Right ventricle myocardium inferior (tissue), 1 donor: ENCODE measurements around the gene CTU1. TPM values are rescaled to one million over a fixed set of nuclear protein-coding genes. Genes with fewer than 3 reads are reported as not detected.

Experiments used
- ATAC-seq: fragments of 200-7000 bp; cut with Tn5 transposase; one replicate; pipeline ENCODE4 v1.9.1; 2020; ENCODE audit warnings: mild to moderate bottlenecking, moderate library complexity
- DNase-seq: peaks from one replicate; pipeline ENCODE4 v3.0.0; 2021; ENCODE audit errors: missing footprints
- intact Hi-C: fragments of 100-400 bp; cut with DNase I; formaldehyde crosslinking; loops from one replicate; pipeline ENCODE4 v1.11.0; 2022
- total RNA-seq: library from RNA; stranded (reverse); fragmentation: NEBNext Ultra II Directional; extraction: Animal tissue kit (Norgen Biotek cat#: 25700); gene quantifications from one replicate; pipeline ENCODE4 v1.2.1, GENCODE V29; 2021
- donor health status: DM: no; HTN: yes; CAD: no; lungs with severe emphysema.

The CTU1 gene
- total RNA-seq, 1 donor from 2014 or later = 5.2 TPM

DNA sequence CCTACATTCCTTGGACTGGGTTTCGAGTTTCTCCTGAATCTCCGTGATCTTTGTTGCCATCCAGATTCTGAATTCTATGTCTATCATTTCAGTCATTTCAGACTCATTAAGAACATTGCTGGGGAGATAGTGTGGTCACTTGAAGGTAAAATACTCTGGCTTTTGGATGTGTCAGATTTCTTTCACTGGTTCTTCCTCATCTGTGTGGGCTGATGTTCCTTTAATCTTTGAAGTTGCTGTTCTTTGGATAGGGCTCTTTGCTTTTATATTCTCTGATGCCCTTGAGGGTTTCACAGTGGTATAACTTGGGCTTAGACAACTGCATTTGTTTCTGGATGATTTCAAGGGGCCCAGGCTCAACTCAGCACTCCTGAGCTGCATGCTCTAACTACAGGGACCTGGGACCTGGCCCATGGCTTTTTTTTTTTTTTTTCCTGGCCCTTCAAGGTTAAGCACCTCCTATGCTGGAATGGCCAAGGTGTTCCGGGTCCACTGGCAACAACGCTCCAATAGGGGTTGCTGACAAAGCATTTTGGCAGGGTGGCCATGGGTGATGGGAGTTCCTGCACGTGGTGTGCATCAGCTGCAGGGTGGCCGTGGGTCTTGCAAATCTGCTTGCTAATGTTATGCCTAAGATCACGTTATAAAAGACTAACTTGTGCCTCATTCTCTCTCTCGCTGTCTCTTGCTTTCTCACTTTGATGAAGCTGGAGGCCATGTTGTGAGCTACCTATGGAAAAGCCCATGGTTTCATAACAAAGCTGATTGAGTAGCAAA, 28.0 kb upstream of the CTU1 start:
- DNase-seq (no peak), ATAC-seq (no peak)
- intact Hi-C loops = no loop called here

DNA sequence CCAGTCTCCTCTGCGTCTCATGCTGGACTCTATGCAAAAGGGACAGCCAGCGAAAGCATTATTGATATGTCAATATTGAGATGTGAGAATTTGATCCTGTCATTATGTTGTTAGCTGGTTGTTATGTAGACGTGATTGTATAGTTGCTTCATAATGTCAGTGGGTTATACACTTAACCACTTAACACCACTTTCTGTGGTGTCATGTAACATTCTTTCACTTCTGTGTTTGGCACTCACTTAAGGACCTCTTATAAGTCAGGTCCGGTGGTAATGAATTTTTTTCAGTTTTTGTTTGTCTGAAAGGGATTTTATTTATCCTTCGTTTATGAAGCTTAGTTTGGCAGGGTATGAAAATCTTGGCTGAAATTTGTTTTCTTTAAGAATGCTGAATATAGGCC, 26.8 kb upstream of the CTU1 start:
- intact Hi-C loops = no loop called here
- no peak for DNase-seq
- ATAC-seq = no peak

DNA sequence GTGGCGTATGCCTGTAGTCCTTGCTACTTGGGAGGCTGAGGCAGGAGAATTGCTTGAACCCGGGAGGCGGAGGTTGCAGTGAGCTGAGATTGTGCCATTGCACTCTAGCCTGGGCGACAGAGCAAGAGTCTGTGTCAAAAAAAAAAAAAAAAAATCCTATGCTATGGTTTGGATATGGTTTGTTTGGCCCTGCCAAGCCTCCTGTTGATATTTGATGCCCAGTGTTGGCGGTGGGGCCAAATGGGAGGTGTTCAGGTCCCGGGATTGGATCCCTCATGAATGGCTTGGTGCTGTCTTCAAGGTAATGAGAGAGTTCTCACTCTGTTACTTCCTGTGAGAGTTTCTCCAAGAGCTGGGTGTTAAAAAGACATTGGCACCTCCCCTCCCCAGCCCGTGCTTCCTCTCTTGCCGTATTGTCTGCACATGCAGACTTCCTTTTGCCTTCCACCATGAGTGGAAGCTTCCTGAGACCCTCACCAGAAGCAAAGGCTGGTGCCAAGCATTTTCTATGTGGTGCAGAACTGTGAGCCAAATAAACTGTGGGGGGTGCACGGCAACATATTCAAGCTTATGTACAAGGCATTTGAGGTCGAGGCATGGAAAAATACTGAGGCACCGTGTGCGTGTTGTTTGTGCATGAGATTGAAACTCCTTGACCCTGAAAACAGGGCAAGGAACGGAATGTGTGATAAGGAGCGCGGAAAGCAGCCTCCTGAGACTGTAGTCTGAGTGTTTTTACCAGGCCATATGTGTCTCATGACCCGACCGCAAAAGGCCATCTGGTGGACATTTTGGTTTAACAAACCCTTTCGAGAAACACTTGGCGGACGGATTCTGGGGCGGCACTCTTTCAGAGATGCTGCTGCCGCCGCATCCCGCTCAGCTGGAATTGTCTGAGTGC, 23.8 kb upstream of the CTU1 start:
- ATAC-seq (peak; percentile 83), DNase-seq (peak; percentile 78)
- intact Hi-C loops = no loop called here

DNA sequence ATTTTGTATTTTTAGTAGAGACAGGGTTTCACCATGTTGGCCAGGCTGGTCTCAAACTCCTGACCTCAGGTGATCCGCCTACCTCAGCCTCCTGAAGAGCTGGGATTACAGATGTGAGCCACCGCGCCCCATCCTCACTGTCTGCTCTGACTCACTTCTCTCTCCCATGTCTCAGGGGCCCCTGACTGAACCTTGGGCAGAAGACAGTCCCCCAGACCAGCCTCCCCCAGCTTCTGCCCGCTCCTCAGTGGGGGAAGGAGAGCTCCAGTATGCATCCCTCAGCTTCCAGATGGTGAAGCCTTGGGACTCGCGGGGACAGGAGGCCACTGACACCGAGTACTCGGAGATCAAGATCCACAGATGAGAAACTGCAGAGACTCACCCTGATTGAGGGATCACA, 21.5 kb upstream of the CTU1 start:
- intact Hi-C loops = no loop called here
- ATAC-seq (no peak), DNase-seq (no peak)

DNA sequence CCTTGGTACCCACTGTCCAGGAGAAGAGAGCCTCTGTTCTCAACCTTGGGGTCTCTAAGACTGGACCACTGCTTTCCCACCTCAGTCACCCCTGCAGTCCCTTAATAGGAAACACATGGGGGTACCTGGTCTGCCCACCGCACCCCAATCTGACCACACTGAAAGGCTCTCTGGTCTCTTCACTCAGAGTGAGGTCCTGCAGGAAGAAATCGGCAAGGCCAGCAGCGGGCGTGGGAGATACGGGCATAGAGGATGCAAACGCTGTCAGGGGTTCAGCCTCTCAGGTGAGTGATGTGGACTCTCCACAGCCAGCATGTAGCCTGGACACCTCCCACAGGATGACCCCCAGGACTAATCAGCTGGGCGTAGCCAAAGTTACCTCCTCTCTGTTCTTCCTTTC, 20.0 kb upstream of the CTU1 start:
- DNase-seq (no peak), ATAC-seq (no peak)
- intact Hi-C loops = no loop called here

DNA sequence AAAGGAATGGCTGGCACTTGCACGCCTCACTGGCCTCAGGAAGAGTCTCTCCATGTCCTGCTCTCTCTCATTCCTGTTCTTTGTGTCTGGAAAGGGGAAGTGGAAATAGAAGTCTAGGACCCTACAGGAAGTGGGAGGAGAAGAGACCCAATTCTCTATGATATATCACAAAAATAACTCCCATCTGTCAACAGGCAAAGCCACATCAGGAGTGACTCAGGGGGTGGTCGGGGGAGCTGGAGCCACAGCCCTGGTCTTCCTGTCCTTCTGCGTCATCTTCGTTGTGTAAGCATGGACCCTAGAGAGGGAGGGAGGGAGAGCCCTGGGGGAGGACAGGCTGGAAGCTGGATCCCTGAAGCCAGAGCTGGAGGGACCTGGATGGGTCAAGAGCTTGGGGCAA, 19.5 kb upstream of the CTU1 start:
- ATAC-seq = peak; percentile 8
- intact Hi-C loops = no loop called here
- DNase-seq = no peak

DNA sequence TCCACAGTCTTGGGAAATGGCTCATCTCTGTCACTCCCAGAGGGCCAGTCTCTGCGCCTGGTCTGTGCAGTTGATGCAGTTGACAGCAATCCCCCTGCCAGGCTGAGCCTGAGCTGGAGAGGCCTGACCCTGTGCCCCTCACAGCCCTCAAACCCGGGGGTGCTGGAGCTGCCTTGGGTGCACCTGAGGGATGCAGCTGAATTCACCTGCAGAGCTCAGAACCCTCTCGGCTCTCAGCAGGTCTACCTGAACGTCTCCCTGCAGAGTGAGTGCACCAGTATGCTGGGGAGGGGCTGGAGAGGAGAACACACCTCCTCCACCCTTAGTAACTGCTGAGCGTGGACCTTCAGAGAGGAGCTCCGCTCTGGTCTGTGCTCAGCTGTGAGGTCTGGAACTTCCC, 18.8 kb upstream of the CTU1 start:
- no peak for ATAC-seq
- DNase-seq = no peak
- intact Hi-C loops = no loop called here

DNA sequence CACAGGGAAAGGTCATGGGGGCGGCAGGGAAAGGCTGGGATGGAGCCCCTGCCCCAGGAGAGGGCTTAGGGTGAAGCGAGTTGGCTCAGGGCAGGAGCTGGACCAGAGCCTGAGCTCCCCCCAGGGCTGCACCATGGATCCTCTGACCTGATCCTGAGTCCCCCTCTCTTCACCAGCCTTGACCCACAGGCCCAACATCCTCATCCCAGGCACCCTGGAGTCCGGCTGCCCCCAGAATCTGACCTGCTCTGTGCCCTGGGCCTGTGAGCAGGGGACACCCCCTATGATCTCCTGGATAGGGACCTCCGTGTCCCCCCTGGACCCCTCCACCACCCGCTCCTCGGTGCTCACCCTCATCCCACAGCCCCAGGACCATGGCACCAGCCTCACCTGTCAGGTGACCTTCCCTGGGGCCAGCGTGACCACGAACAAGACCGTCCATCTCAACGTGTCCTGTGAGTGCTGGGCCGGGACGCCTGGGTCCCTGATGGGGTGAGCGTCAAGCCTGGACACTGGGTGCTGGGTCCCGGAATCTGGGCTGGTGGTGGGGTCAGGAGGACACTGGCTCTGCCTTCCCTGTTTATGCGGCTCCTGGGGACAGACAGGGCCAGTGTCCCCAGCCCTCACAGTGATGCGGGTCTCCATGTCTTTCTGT, 17.3 kb upstream of the CTU1 start:
- ATAC-seq (no peak), DNase-seq (no peak)
- intact Hi-C loops = no loop called here

DNA sequence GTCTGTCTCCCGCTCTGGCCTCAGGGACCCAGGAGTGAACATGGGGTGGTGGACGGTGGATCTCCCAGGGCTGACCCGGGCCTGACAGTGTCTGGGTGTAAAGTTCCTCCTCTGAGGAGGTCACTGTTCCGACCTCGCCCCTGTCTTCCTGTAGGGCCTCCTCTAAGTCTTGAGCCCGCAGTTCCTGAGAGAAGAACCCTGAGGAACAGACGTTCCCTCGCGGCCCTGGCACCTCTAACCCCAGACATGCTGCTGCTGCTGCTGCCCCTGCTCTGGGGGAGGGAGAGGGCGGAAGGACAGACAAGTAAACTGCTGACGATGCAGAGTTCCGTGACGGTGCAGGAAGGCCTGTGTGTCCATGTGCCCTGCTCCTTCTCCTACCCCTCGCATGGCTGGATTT, 16.5 kb upstream of the CTU1 start, which contains the start of gene SIGLEC9:
SIGLEC9 (plus strand) TSS at position 178 of the 400 bp plus-strand sequence; CDS start at position 247, 69 bp downstream.
- DNase-seq (peak; percentile 89), ATAC-seq (peak; percentile 56)
- intact Hi-C loops = no loop called here

DNA sequence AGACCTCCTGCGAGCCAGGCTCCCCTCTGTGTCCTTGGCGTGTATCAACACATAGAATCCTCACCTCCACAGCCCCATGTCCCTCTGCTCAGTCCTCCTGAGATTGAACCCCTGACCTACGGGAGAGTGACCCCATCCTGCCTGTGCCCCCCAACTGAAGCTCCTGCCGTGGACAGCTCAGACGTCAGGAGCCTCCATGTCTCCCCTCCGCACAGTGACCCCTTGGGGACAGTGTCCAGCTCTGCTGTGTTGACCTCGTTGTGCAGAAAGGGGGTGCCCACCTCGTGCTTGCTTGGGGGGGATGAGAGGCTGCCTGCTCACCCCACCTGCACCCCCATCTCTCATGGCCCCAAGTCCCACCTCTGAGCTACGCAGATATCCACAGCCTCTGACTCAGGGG, 16.0 kb upstream of the CTU1 start:
- intact Hi-C loops = no loop called here
- DNase-seq (no peak), ATAC-seq (no peak)

DNA sequence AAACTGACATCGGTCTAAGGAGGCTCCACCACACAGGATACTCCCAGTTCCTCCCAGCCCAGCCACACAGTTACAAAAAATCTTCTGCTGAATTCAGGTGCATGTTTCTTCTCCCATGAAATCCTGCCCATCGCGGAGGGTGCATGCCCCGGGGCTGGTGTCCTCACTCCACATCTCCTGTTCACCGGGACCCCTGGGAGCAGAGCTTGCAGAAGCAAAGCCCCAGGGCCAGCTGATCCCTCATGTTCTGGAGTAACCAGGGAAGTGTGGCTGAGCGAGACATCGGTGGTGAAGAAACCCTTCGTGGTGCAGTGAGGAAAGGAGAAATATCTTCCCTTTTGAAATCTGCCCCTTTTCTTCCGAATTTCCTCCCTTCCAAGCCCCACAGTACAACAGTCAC, 15.6 kb upstream of the CTU1 start:
- intact Hi-C loops = no loop called here
- DNase-seq (no peak), ATAC-seq (no peak)

DNA sequence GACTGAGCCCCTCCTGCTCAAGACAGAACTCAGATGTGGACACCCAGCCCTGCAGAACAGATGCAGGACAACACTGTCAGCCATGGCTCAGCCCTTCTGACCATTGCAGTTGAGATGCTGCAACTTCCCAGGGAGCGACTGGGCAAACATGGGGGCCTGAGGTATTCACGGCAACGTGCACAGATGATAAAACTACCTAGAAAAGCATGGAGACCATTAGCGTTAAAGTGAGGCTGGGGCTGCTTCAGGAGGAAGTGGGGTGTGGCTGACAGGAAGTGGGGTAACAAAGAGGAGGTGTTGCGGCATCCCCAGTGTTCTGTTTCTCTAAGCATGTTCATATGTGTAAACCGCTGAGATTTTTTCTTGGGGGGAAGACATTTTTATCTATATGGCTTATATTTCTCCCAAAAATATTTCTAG, 15.2 kb upstream of the CTU1 start:
- DNase-seq (peak; percentile 84), ATAC-seq (no peak)
- intact Hi-C loops = no loop called here

DNA sequence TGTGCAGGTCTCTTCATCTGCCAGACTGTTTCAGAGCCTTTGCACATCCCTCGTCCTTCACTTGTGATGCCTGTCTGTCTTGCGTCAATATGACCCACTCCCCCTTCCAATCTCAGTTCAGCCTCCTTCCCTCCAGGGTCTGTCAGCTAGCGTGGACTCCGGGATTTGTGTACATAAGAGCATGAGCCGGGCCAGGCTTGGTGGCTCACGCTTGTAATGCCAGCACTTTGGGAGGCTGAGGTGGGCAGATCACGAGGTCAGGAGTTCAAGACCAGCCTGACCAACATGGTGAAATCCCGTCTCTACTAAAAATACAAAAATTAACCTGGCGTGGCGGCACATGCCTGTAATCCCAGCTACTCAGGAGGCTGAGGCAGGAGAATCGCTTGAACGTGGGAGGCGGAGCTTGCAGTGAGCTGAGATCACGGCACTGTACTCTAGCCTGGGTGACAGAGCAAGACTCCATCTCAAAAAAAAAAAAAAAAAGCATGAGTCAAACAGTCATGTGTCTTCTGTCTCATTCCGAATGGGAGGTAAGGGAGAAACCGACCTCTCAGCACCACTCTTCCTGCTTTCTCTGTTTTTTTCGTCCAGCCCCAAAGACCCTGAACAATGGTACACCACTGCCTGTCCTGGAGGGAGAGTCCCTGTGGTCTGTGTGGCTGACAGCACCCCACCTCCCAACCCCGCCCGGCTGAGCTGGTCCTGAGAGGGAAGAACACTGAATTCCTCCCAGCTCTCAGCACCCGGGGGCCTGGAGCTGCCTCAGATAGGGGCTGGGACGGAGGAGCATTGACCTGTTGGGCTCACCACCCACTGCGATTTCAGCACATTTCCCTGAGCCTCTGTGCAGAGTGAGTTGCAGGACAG, 14.1 kb upstream of the CTU1 start:
- DNase-seq (no peak), ATAC-seq (no peak)
- intact Hi-C loops = no loop called here

DNA sequence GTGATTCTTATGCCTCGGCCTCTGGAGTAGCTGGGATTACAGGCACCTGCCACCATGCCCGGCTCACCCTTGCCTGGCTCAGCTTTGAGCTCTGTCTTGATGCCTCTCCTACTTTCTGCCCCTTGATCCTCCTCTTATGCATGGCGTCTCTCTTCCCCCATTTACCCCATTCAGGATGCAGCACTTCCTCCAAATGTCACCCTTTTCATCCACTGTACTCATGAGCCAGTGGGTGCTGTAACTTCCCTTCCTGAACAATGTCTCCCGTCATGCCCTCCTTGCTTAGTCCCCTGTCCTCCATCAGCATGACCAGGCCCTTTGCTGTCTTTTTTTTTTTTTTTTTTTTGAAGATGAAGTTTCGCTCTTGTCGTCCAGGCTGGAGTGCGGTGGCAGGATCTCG, 13.0 kb upstream of the CTU1 start:
- ATAC-seq = no peak
- no peak for DNase-seq
- intact Hi-C loops = no loop called here

DNA sequence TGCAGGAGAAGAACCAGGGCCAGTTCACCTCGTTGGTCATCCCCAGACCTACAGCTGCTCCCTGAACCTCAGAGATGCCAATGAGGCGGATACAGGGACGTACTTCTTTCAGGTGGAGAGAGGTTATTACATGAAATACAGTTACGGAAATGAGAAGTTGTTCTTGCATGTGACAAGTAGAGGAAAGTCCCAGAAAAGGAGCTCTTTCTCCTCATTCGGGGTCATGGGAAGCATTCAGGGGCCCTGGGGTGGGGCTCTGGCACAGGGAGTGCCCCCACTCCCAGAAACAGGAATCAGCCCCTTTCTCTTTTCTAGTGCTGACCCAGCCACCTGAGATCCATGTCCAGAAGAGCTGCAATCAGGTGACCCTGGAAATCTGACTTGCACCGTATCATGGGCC, 12.0 kb upstream of the CTU1 start:
- intact Hi-C loops = no loop called here
- ATAC-seq (no peak), DNase-seq (no peak)

DNA sequence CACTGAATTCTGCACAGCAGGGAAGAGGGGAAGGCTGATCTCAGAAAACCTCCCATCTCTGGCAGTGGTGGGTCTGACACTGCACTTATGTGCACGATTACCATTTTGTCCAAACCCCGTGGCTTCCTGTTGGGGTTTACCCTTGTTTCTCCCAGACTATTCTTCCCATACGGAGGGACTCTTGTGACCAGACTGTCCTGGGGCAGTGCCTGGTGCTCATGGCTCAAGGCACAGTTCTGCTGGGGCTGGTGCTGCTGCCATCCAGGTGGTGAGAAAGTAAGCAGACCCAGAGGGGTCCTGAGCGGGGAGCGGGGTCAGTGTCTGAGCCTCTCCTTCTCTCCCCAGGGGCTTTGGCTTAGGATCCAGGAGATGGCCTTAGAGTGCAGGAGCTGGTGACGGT, 11.4 kb upstream of the CTU1 start:
- intact Hi-C loops = no loop called here
- no peak for DNase-seq
- ATAC-seq = no peak

DNA sequence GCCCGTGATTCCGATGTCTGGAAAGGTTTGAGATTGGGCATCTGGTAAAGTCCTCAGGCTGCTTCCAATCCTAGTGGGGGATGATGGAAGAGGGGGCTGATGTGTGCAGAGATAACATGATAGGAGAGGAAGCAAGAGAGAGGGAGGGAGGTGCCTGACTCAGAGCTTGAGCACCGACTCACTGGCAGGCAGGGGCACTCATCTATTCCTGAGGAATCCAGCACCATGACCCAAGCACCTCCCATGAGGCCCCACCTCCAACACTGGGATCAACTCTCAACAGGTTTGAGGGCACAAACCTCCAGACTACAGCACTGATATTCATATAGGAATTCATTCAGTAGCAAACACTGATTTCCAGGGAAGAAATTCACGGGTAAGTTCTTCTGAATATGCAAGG, 10.9 kb upstream of the CTU1 start:
- no peak for DNase-seq
- intact Hi-C loops = no loop called here
- no peak for ATAC-seq

DNA sequence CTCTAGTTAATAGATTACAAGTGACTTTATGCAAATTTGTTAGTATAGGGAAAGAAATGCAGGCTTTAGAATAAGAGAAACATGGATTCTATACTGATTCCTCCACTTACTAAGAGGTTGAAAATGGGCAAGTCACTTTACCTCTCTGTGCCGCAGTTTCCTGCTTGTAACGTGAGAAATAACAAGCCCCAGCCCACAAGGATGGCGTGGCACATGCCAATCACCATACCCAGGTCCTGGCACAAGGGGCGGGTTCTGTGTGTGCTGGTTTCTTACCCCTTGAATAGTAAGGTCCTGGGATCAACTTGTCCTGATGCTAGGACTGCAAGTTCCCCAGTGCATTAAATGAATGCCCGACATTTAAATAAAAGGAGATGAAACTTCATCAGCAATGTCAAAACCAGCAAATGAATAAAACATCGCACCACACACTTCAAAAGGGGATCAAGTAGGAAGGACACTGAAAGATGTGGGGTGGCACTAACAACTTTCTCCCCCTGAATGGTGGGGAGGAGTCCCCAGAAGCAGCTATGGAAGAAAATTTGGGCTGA, 8.6 kb upstream of the CTU1 start:
- DNase-seq (no peak), ATAC-seq (no peak)
- intact Hi-C loops = no loop called here
